Activated gamma-delta T cell (primary cell): ENCODE measurements around the gene TEX22.

Experiments
- DNase-seq: peaks from one replicate; lab custom pipeline; 2025; lab: John Stamatoyannopoulos, UW

Gene TEX22

GRCh38 chr14:105366386-105367074 is 31.8 kb upstream of the TEX22 start:
- no peak for DNase-seq

GRCh38 chr14:105367116-105368031 is 31.0 kb upstream of the TEX22 start:
- DNase-seq = no peak

GRCh38 chr14:105368032-105368417 is 30.3 kb upstream of the TEX22 start:
- DNase-seq = no peak

GRCh38 chr14:105368426-105368825 is 29.9 kb upstream of the TEX22 start:
- DNase-seq = no peak

- DNase-seq = no peak
Observed at GRCh38 chr14:105368910-105369652, 29.3 kb upstream of the TEX22 start.

GRCh38 chr14:105369653-105370040 is 28.7 kb upstream of the TEX22 start:
- no peak for DNase-seq

GRCh38 chr14:105374389-105374788 is 23.9 kb upstream of the TEX22 start:
- no peak for DNase-seq

GRCh38 chr14:105375635-105376057 is 22.7 kb upstream of the TEX22 start:
- DNase-seq = no peak

- no peak for DNase-seq
Observed at GRCh38 chr14:105376521-105377440, 21.6 kb upstream of the TEX22 start.

- DNase-seq = no peak
Observed at GRCh38 chr14:105377555-105378182, 20.7 kb upstream of the TEX22 start.

- DNase-seq = no peak
Observed at GRCh38 chr14:105378199-105378598, 20.1 kb upstream of the TEX22 start.

- no peak for DNase-seq
Observed at GRCh38 chr14:105378873-105379685, 19.3 kb upstream of the TEX22 start.

- DNase-seq = no peak
Observed at GRCh38 chr14:105379946-105380345, 18.4 kb upstream of the TEX22 start.

- DNase-seq = no peak
Observed at GRCh38 chr14:105380756-105381155, 17.6 kb upstream of the TEX22 start.

GRCh38 chr14:105381446-105382342 is 16.6 kb upstream of the TEX22 start:
- DNase-seq = no peak

- DNase-seq = no peak
Observed at GRCh38 chr14:105382343-105383082, 15.8 kb upstream of the TEX22 start.

GRCh38 chr14:105383083-105383730 is 15.1 kb upstream of the TEX22 start:
- DNase-seq = no peak
